Stimulated activated CD4-positive, alpha-beta T cell treated with anti-CD3 and anti-CD28 coated beads, Interleukin-1b, Interleukin-23, amount 100 ng/mL, for 48 hours (primary cell): ENCODE results near the gene PAX3.
"Not testable (repeated sequence)": the region's sequence is repeated elsewhere in the genome, so short reads cannot be mapped to it uniquely, and the experiment has no call there.

Source experiments
- DNase-seq: peaks from one replicate; pipeline ENCODE4 v3.0.0-alpha.2; 2020

The PAX3 gene

GRCh38 chr2:222205136-222205535, 93.7 kb downstream of the PAX3 start:
- DNase-seq, result no peak

- DNase-seq, result no peak
Measured at GRCh38 chr2:222203041-222203440, 95.8 kb downstream of the PAX3 start.

DNA sequence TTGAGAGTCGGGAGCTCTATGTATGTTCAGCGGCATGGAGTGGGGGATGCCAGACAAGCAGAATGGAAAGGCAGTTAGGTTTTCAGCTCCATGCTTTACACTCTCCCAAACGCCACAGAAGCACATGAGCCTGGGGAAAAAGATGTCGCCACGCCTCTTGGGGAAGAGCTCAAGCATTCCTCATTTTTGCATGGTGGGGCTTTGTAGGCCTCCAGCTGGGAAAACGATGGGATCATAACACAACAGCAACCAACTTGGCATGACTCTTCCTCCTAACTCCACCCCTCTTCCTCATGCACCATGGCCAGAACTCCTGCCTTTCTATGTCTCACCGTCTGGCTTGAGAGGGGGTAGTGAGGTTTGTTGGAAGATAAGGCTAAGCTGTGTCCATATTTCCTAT, 102.6 kb downstream of the PAX3 start:
- no peak for DNase-seq

DNA sequence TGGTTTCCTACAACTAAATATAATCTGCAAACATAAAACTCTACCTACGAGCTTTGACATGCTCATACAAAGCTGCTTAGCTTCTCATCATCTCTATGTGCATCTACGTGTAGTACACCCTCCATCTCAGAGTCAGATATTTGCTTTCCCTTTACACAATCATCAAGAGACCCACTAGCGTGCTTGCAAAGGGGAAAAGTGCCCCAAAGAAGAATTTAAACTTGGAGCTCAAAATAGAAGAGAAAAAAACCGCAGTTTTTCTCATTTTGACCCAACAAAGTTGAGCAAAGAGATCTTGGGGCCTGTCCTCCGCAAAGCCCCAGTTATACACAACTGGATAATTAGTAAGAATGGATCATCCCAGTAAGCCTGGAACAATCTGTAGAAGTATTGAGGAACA, 104.1 kb downstream of the PAX3 start:
- no peak for DNase-seq

GRCh38 chr2:222193328-222193983, 105.3 kb downstream of the PAX3 start:
- DNase-seq, result no peak

DNA sequence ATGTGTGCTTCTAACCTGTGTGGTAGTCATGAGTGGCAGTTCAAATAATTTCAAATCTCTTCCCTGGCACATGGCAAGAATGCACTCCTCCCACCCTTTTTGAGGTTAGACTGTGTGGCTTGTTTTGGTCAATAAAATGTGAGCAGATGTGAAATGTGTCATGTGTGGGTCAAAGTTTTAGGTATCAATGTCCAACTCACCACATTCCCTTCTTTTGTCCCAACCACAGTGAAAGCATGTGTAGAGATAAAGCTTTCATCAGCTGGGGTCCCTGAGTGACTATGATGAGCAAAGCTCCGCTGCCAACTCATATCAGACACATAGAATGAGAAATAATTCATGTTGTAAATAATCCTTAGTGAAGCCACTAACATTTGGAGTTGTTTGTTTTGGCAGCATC, 118.2 kb downstream of the PAX3 start:
- no peak for DNase-seq

GRCh38 chr2:222179592-222179991, 119.2 kb downstream of the PAX3 start:
- DNase-seq, result no peak

- no peak for DNase-seq
Measured at GRCh38 chr2:222178450-222178849, 120.3 kb downstream of the PAX3 start.

GRCh38 chr2:222176890-222177289, 121.9 kb downstream of the PAX3 start:
- no peak for DNase-seq

GRCh38 chr2:222174450-222174849, 124.3 kb downstream of the PAX3 start:
- no peak for DNase-seq

DNA sequence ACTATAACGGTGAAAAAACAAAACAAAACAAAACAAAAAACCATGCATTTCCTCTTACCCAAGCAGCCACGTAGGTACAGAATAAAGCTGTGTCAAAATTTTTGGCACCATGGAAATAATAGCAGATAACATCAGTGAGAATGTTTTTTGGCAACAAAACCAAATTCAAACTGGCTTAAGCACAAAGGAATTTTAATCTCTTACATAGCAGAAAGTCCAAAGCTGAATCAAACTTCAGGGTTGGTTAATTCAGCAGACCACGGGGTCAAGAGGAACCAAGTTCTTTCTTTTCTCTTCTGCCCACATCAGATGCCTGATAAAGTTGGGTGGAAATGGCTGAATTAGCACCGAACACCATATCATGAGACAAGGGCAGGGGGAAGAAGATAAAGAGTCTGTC, 129.5 kb downstream of the PAX3 start:
- no peak for DNase-seq

DNA sequence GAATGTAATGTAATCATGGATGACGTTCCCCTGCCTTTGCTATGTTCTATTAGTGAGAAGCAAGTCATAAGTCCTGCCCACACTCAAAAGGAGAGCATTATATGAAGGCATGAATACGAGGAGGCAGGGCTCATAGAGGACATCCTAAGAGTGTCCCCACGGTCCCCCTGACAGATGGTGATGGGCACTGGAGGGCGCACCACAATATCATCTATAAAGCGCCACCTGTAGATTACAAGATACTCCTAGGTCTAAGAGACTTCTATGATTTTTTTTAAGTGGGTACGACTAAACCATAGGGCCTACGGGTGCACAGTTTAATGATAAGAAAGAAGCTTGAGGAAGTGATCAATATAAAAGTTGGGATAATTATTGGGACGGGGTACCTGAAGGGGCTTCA, 131.0 kb downstream of the PAX3 start:
- DNase-seq, result no peak

- DNase-seq, result no peak
Measured at GRCh38 chr2:222160944-222161343, 137.9 kb downstream of the PAX3 start.

DNA sequence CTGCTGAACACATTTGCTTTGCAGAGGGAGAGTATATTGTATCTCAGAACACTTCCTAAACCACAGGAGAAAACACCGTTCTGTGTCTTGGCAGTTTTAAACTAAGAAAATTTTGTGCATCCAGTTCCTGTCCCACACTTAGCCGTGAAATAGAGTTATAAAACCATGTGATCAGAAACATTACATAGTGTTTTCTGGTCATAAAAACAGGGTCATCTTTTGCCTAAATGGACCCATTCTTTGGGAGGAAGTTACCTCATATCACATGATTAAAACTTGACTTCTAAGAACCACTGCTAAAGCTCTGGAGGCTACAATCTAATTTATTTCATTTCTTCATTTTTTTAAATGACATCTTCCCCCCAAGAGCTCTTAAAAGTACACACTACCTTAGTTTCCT, 138.7 kb downstream of the PAX3 start:
- DNase-seq, result no peak

- DNase-seq, result no peak
Measured at GRCh38 chr2:222159221-222159620, 139.6 kb downstream of the PAX3 start.

DNA sequence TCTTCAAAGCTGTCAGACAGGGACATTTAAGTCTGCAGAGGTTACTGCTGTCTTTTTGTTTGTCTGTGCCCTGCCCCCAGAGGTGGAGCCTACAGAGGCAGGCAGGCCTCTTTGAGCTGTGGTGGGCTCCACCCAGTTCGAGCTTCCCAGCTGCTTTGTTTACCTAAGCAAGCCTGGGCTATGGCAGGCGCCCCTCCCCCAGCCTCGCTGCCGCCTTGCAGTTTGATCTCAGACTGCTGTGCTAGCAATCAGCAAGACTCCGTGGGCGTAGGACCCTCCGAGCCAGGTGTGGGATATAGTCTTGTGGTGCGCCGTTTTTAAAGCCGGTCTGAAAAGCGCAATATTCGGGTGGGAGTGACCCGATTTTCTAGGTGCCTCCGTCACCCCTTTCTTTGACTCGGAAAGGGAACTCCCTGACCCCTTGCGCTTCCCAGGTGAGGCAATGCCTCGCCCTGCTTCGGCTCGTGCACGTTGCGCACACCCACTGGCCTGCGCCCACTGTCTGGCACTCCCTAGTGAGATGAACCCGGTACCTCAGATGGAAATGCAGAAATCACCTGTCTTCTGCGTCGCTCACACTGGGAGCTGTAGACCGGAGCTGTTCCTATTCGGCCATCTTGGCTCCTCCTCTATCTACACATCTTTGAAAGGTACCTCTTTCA, 143.7 kb downstream of the PAX3 start:
- not testable (repeated sequence) for DNase-seq
